GM18502 (cell line): Measurements from ENCODE around the gene TOX3.

Experiments used
- ATAC-seq: cut with Tn5 transposase; IDR thresholded peaks from one replicate; pipeline ENCODE4 v1.9.1; 2021; ENCODE audit warnings: mild to moderate bottlenecking; ENCODE audit not compliant: unreplicated experiment, poor library complexity

TOX3 gene

GRCh38 chr16:52547004-52547833 lies at the start of gene TOX3:
TSS of gene TOX3 (minus strand) at chr16:52547143. CDS start at chr16:52546723, 420 bp downstream.
- ATAC-seq, result no peak

DNA sequence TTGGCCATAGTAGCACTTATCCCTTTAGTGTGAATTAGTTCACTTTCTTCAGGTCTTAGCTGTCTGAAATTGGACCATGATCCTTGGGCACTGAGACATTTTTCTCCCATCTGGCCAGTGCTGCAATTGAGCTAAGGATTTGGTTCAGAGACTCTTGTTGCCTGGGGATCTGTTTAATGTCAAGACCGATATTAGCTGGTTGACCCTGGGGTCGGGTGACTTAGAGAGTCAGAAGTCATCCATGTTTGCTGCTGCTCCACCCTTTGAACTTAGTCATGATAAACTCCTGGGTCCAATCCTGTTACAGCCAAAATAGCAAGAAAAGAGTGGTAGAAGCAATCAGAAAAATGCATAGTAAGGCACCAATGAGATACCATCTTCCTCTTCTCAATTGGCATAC lies 45.8 kb upstream of the TOX3 start:
- ATAC-seq, result no peak

- ATAC-seq, result no peak
Observed at GRCh38 chr16:52591934-52592592, 45.1 kb upstream of the TOX3 start.

DNA sequence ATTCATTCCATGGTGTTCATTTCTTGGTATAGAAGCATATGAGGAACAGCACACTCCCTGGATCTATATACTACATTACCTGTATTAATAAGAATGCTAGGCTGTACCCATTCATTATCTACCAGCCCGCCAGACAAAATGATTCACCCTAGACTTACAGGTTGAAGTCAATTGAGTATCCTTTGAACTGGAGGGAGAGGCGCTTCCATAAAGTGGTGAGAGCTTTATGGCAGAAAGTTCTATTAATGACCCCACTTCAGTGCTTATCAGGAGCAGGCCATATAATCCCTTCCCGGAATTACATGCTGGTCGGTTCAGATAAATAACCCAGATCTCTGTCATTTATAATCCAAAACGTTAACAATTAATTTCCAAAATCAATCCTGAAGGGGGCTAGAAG lies 44.5 kb upstream of the TOX3 start:
- no peak for ATAC-seq

- ATAC-seq, result no peak
Observed at GRCh38 chr16:52586159-52586558, 39.2 kb upstream of the TOX3 start.

- no peak for ATAC-seq
Observed at GRCh38 chr16:52584354-52585320, 37.7 kb upstream of the TOX3 start.

DNA sequence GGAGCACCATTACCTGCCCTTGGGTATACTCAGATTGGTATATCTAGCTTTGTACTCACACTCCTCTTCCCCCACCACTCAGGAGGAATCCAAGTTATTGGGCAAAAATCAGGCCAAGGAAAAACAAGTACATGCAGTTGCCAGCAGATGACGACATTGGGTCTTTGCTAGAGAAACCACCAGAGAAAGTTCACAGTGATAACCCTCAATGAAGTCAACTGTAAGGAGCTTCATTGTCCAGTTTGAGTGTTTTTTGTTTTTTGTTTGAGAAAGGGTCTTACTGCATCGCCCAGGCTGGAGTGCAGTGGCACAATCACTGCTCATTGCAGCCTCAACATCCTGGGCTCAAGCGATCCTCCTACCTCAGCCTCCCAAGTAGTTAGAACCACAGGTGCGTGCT lies 34.6 kb upstream of the TOX3 start:
- no peak for ATAC-seq

GRCh38 chr16:52580488-52580887 lies 33.5 kb upstream of the TOX3 start:
- no peak for ATAC-seq

DNA sequence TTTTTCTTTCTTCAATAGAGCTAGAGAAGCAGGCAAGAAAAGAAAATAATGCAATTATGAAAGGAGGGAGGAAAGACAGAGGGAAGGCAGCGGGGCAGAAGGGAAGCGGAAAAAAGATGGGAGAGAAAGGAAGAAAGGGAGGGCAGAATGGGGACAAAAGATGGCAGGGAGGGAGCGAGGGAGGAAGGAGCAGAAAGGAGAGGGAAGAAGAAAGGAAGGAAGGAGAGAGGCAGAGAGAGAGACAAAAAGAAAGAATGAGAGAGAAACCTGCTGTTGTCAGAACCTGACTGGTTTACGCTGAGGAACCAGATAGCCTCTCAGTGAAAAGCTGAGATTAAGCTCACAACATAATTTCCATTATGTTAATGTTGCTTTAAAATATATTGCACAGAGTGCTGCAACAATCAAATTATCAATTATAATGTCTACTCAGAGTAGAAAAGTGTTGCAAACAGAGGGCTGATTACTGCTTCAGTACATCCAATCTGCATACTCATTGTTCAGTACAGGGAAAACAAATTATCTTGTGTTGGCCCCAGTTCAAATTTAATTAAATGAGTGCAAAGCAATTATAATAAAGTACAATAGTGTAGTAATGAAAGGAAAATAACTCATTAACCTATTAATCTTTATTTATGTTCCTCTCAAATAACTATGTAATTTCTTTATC lies 32.0 kb upstream of the TOX3 start:
- no peak for ATAC-seq

DNA sequence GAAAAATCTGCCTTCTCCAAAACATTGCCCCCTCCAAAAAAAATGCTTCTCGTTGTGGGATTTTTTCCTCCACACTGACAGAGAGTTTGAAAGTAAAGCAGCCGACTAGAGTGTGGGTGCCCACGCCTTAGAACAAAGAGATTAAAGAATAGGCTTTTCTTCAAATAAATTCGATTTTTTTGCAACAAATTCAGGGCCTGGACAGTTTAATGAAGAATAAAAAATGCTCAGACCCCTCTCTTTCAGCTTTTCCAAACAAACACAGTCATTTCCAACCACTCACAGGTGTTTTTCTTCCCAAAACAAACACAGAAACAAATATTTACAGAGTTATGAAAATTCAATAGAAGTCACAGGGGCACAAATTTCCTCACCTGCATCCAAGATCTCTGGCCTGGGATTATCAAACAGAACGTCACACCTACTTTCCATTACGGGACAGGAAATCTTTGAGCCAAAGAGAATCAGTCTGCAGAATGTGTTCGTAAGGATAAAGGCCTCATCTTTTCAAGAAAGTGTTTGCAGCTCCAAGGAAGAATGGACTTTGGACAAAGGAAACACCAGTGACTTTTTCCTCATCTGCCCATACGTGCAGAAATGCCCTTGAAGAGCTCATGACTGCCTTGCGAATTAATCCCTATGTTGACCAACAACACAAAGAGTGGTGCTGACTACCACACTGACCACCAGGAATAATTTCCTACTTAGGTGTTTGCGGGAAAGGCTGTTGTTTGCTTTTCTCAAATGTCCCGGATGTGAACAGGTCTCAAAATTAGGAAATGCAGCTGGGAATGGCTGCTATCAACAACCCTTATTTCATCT lies 31.3 kb upstream of the TOX3 start:
- ATAC-seq, result no peak

DNA sequence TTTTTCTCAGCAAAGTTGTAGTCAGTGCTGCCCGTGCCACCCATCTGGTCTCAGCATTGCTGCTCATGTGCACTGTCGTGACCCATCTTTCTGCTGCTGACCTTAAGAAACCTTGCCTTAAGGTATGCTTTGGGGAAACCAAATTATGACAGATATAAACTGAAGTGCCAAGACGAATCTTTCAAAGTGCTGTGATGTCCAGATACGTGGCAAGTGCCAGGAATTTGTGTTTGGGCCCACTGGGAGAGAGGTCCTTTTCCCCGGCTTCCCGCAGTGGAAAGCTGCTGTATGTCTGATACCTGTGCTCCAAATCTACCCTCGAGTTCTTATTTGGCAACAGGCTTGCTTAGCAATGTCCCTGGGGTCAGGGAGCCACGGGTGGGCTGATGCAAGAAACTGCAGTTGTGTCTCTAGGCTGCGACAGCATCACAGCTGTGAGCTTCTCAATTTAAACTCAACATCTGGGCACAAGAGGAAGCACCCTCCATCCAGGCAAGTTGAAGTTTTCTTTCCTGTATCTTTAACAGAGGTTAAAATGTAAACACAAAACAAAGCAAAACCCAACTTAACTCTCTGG lies 30.3 kb upstream of the TOX3 start:
- ATAC-seq, result no peak

DNA sequence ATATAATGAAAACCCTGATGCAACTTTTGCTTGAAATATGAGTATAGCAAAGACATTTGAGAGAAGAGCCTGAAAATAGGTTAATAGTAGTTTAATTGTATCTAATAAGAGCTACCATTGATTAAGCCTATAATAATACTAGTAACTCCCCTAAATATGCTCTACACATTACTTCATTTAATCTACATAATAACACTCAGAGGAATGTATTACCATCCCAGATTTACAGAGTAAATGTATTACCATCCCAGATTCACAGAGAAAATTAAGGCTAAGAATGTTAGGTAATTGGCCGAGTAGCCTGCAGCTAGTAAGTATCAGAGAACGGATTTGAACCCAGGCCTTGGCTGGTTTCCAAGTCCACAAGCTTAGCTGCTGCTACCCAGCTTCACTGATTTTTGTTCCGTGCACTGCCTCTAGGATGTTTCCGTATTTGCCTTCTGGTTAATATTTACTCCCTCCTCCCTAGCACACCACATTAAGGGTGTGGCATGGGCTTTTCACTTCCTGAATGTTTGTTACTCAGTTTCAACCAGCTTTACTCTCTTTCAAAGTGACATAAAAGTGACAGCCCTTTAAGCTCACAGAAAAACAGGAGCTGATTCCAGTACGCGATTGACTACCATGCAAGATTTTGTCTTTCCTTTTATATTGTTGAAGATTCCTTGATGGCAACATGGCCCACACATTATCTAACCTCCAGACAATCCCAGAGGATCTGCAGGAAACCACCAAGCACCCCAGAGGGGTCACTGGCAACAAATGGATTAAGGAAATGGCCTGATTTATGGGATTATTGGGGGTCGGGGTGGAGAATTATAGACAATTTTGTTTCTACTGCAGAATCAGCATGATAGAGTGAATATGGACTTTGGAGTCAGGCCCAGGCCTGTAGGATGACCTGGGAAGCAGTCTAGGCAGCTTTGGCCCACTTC lies 26.7 kb upstream of the TOX3 start:
- peak; percentile 80 for ATAC-seq

GRCh38 chr16:52572656-52573055 lies 25.7 kb upstream of the TOX3 start:
- no peak for ATAC-seq

GRCh38 chr16:52570495-52571091 lies 23.6 kb upstream of the TOX3 start:
- no peak for ATAC-seq

- ATAC-seq, result no peak
Observed at GRCh38 chr16:52569701-52570100, 22.8 kb upstream of the TOX3 start.

DNA sequence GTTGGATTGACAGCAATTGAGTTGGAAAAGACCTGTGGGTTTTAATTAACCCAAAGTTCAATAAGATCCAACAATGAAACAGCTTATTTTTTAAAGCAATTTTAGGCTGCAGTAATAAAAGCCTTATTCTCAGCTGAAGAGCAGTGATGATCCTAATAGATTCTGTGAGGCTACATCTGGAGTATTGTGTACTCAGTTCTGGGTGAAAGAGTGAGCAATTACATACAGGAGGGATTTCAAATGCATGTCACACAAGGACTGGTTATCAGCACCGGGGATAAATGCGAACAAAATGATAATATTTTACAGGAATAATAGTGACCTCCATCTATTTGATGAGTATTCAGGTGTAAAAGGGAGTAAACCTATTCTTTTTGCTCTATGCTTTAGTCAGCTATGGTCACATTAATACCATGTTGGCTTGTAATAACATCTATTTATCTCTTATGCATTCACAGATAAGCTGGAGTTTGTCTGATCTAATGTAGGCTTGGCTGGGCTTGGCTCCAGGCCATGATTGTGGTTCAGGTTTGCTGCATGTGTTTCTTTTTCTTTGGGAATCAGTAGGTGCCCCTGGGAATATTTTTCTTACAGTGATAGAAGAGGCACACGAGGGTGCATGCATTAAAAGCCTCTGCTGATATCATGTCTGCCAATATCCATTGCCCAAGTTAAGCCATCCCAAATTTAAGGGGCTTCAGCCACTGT lies 22.2 kb upstream of the TOX3 start:
- ATAC-seq, result no peak

- ATAC-seq, result no peak
Observed at GRCh38 chr16:52568495-52568894, 21.6 kb upstream of the TOX3 start.
